HepG2 (cell line): Measurements from ENCODE around the gene FGGY. TPM values are rescaled to one million over a fixed set of nuclear protein-coding genes. Genes with fewer than 3 reads are reported as not detected.

Experiments used
- FOXA3 ChIP-seq: IDR thresholded peaks from 2 replicates; pipeline ENCODE4 v1.6.1; 2016; ENCODE audit warnings: missing genetic modification reagents, missing compliant biosample characterization
- GATAD1 ChIP-seq: IDR thresholded peaks from 2 replicates; pipeline ENCODE4 v1.6.1; 2016; ENCODE audit warnings: missing genetic modification reagents, missing compliant biosample characterization
- MTA1 ChIP-seq: sonication (generic); formaldehyde crosslinking; IDR thresholded peaks from 2 replicates; pipeline ENCODE4 v1.4.0; 2020; ENCODE audit warnings: missing genetic modification reagents, mild to moderate bottlenecking, borderline replicate concordance
- MXD3 ChIP-seq: IDR thresholded peaks from 2 replicates; pipeline ENCODE4 v1.6.1; 2016; ENCODE audit warnings: mild to moderate bottlenecking, missing biosample characterization, missing genetic modification reagents
- NR2F6 ChIP-seq, 2 experiments: IDR thresholded peaks; 2 replicates each; pipeline ENCODE4 v1.6.1; 2016; ENCODE audit warnings: antibody characterized with exemption in 1 of 2, mild to moderate bottlenecking in 1 of 2
- PAWR ChIP-seq: sonication (generic); formaldehyde crosslinking; IDR thresholded peaks from 2 replicates; pipeline ENCODE4 v1.4.0; 2020; ENCODE audit warnings: missing genetic modification reagents, mild to moderate bottlenecking, borderline replicate concordance
- ZBTB44 ChIP-seq: sonication (generic); formaldehyde crosslinking; IDR thresholded peaks from 2 replicates; pipeline ENCODE4 v1.4.0; 2020; ENCODE audit warnings: missing genetic modification reagents
- ZNF253 ChIP-seq: sonication (generic); formaldehyde crosslinking; IDR thresholded peaks from 2 replicates; pipeline ENCODE4 v1.8.0; 2022; ENCODE audit warnings: mild to moderate bottlenecking, missing genetic modification reagents, borderline replicate concordance
- ZNF333 ChIP-seq: sonication (generic); formaldehyde crosslinking; IDR thresholded peaks from 2 replicates; pipeline ENCODE4 v1.4.0; 2020; ENCODE audit warnings: mild to moderate bottlenecking, missing genetic modification reagents, borderline replicate concordance
- ZNF646 ChIP-seq: sonication (generic); formaldehyde crosslinking; IDR thresholded peaks from 2 replicates; pipeline ENCODE4 v1.9.0; 2021; ENCODE audit warnings: mild to moderate bottlenecking, missing genetic modification reagents
- ZNF740 ChIP-seq: sonication (generic); formaldehyde crosslinking; IDR thresholded peaks from 2 replicates; pipeline ENCODE4 v1.4.0; 2020; ENCODE audit warnings: missing genetic modification reagents
- polyA plus RNA-seq, 8 experiments: library from polyadenylated mRNA; depleted of rRNA in 3 of 8; stranded (reverse) in 7 of 8; unstranded in 1 of 8; fragments of >200 nt; fragmentation: Illumina TruSeq in 4 of 8; extraction: Trizol in 4 of 8; gene quantifications; 2 replicates each; pipeline versions ENCODE4 v1.2.1 to v1.2.3, GENCODE V29; 2011 to 2016; ENCODE audit warnings: low read depth in 4 of 8, missing spikeins in 1 of 8, mixed read lengths in 1 of 8; ENCODE audit not compliant: insufficient read depth in 1 of 8
- total RNA-seq, 5 experiments: library from RNA; depleted of rRNA; stranded (reverse); fragments of >200 nt; fragmentation: Illumina TruSeq; extraction: Trizol; gene quantifications; 2 replicates each; pipeline ENCODE4 v1.2.3, GENCODE V29; 2016; ENCODE audit warnings: low read depth in 1 of 5
- TF ChIP-seq, protein P1 (sequence below): IDR thresholded peaks from 2 replicates; pipeline ENCODE4 v1.6.1; 2016; ENCODE audit warnings: missing compliant biosample characterization, missing genetic modification reagents, borderline replicate concordance
- TF ChIP-seq, protein P2 (sequence below): sonication (generic); formaldehyde crosslinking; IDR thresholded peaks from 2 replicates; pipeline ENCODE4 v1.8.1; 2023; ENCODE audit warnings: missing genetic modification reagents, mild to moderate bottlenecking, borderline replicate concordance
- TF ChIP-seq, protein P3 (sequence below): IDR thresholded peaks from 2 replicates; pipeline ENCODE4 v1.6.1; 2016; ENCODE audit warnings: mild to moderate bottlenecking

The FGGY gene
- total and polyA plus RNA-seq, 2 of the 13 experiments (the other 11 are each of a cell fraction or from before 2014, with no cell fraction given), result 15.7 to 27.5 TPM

DNA sequence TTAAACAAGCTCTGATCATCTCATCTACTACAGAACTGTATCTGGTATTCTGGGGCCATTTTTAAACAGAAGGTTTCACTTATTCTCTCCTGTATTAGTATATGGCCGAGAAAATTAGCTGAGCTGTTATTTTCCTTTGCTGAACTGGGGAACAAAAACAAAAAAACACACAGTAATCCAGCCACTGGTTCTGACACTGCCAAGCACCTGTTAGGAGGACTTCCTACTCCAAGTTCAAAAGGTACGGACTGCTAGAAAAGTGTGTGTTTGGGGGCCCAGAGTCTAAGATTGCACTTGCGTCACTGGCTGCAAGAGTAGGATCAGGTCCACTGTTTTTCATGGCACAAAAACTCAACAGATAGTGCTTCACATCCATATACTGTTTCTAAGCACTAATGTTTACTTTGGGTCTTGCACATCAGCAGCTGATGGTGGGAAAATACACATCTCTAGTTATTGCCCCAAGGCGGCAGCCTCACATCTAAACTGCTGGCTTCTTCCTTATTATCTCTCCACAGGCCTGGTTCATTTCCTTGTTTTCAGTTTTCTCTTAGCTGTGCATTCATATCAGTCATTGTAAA lies 226.1 kb downstream of the FGGY start (continued):
- TF ChIP-seq MXD3 (CRISPR knock-in tag), result no peak
- no peak for TF ChIP-seq ZNF253 (CRISPR knock-in tag)
- TF ChIP-seq ZNF333, result no peak
- TF ChIP-seq ZNF646 (CRISPR knock-in tag), result 0 out of 2 replicates have a peak, but pooled peaks have one; percentile 12
- peak; percentile 86 for TF ChIP-seq FOXA3 (CRISPR knock-in tag)
- TF ChIP-seq ZNF740, result no peak
- TF ChIP-seq, protein P1, sequence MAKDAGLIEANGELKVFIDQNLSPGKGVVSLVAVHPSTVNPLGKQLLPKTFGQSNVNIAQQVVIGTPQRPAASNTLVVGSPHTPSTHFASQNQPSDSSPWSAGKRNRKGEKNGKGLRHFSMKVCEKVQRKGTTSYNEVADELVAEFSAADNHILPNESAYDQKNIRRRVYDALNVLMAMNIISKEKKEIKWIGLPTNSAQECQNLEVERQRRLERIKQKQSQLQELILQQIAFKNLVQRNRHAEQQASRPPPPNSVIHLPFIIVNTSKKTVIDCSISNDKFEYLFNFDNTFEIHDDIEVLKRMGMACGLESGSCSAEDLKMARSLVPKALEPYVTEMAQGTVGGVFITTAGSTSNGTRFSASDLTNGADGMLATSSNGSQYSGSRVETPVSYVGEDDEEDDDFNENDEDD, result no peak
- TF ChIP-seq, protein P2, sequence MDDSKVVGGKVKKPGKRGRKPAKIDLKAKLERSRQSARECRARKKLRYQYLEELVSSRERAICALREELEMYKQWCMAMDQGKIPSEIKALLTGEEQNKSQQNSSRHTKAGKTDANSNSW (CRISPR knock-in tag), result no peak
- TF ChIP-seq MTA1 (CRISPR knock-in tag), result no peak
- no peak for TF ChIP-seq ZBTB44 (CRISPR knock-in tag)
- TF ChIP-seq, protein P3, sequence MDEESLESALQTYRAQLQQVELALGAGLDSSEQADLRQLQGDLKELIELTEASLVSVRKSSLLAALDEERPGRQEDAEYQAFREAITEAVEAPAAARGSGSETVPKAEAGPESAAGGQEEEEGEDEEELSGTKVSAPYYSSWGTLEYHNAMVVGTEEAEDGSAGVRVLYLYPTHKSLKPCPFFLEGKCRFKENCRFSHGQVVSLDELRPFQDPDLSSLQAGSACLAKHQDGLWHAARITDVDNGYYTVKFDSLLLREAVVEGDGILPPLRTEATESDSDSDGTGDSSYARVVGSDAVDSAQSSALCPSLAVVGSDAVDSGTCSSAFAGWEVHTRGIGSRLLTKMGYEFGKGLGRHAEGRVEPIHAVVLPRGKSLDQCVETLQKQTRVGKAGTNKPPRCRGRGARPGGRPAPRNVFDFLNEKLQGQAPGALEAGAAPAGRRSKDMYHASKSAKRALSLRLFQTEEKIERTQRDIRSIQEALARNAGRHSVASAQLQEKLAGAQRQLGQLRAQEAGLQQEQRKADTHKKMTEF (CRISPR knock-in tag), result peak; percentile 79
- TF ChIP-seq PAWR, result no peak
- TF ChIP-seq NR2F6 (IDR thresholded peaks at IDR 0.05), result no peak
- peak; percentile 55; the same call in 1 of the 2 replicates for TF ChIP-seq NR2F6 (CRISPR knock-in tag; IDR thresholded peaks at IDR 0.05)
- peak; percentile 37; the same call in 1 of the 2 replicates for TF ChIP-seq GATAD1
